WI38 (cell line): ENCODE measurements around the gene SPNS2.

ENCODE experiments used
- H3K4me3 ChIP-seq: 2 replicates; pipeline ENCODE4 v1.5.1; 2011; ENCODE audit warnings: low read depth, mild to moderate bottlenecking, control low read depth, low read length
- TF ChIP-seq, protein P1 (sequence below): IDR thresholded peaks from 2 replicates; pipeline ENCODE4 v1.5.1; 2012; ENCODE audit warnings: low read depth, mild to moderate bottlenecking, control low read depth, low read length

SPNS2 gene

DNA sequence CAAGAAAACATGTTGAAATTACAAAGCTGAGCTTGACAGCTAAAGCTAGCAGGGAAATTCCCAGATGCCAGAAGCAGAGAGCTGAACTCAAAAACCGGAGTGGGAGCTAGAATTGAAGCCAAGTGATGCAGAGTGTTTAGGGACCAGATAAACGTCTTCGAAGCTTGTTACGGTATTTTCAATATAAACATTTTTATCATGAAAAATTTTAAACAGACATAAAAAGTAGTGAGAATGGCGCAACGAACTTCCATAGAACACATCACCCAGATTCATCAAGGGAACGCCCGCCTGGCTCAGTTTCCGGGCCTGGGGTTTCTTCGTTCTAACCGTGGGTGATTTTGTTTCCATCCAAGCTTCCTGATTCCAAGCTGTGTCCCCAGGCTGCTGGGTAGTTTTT is 18.1 kb downstream of the SPNS2 start:
- TF ChIP-seq, protein P1, sequence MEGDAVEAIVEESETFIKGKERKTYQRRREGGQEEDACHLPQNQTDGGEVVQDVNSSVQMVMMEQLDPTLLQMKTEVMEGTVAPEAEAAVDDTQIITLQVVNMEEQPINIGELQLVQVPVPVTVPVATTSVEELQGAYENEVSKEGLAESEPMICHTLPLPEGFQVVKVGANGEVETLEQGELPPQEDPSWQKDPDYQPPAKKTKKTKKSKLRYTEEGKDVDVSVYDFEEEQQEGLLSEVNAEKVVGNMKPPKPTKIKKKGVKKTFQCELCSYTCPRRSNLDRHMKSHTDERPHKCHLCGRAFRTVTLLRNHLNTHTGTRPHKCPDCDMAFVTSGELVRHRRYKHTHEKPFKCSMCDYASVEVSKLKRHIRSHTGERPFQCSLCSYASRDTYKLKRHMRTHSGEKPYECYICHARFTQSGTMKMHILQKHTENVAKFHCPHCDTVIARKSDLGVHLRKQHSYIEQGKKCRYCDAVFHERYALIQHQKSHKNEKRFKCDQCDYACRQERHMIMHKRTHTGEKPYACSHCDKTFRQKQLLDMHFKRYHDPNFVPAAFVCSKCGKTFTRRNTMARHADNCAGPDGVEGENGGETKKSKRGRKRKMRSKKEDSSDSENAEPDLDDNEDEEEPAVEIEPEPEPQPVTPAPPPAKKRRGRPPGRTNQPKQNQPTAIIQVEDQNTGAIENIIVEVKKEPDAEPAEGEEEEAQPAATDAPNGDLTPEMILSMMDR = no peak
- H3K4me3 ChIP-seq = no peak overlapping the region

GRCh38 chr17:4518901-4519300 is 20.2 kb downstream of the SPNS2 start:
- H3K4me3 ChIP-seq = no peak overlapping the region
- TF ChIP-seq, protein P1 = no peak

DNA sequence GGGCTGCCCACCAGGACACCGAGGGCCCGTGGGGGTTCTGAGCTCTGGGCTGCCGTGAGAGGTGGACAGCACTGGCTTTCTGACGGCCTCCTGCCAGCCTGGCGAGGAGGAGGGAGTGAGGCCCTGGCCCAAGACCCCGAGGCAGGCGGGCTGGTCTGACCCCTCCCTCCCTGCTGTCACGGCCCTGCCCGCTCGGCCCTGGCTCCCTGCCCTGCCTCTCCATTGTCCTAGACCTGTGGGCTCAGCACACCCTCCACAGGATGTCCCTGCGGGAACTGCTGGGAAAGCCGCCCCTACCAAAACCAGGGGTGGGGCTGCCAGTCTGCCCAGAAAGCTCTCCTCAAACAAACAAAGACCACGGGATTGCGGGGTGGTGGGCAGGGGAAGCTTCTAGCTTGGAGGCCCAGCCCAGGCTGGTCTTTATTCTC is 20.7 kb downstream of the SPNS2 start:
- TF ChIP-seq, protein P1 = no peak
- H3K4me3 ChIP-seq = no peak overlapping the region

DNA sequence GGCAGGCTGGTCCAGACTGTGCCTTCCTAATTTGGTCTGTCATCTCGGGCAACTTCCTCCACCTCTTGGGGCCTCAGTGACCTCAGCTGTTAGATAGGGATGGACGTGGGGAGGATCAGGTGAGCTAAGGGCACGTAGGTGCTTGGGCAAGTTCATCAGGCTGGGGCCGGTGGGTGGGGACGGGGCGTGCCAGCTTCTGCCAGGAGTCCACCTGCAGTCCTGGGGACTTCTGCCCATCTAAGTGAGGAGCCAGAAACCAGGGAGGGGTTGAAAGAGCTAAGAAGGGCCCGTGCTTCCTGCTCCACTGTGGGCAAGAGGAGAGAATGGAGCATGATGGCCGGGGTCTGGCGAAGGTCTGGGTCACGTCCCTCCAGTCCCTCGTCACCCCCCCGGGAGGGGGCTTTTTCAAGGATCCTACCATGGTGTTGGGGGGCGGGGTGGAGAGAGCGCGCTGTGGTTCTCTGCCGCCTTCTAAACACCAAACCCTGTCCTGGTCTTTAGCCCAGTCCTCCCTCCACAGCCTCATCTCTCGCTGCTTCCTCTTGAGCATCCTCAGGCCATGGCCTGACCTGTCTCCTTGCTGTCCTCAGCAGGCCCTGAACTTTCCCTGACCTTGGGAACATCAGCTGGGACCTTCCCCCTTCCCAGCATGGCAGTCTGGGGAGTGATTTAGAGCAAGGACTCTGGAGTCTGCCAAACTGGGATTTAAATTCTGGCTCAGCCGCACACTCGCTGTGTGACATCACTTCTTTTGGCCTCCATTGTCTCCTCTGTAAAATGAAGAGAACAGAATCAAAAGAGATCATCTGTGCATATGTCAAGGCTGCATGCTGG is 21.6 kb downstream of the SPNS2 start:
- no peak overlapping the region for H3K4me3 ChIP-seq
- TF ChIP-seq, protein P1 = no peak

GRCh38 chr17:4520894-4521600 is 22.4 kb downstream of the SPNS2 start:
- H3K4me3 ChIP-seq = no peak overlapping the region
- TF ChIP-seq, protein P1 = no peak

DNA sequence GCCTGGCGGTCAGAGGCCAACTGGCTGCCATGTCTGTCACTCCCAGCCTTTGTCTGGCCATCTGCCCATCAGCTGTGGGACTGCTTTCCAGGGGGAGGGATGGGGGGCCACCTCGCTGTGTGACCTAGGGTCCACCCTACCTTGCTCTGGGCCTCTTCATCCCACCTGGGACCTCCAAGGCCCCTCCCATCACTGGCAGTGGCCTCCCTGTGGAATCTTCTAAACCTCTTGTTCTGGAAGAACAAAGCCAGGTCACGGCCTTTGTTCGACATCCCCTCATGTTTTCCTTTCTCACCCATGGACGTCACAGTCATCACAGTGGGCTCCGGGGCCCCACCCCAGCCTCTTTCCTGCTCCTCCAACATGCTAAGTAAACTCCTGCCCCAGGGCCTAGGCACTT is 24.0 kb downstream of the SPNS2 start:
- H3K4me3 ChIP-seq = no peak overlapping the region
- TF ChIP-seq, protein P1 = no peak

GRCh38 chr17:4523946-4524345 is 25.3 kb downstream of the SPNS2 start:
- H3K4me3 ChIP-seq = no peak overlapping the region
- TF ChIP-seq, protein P1 = no peak
